Loucy (cell line): ENCODE data around the gene MAPK6.

Experiments
- H2AFZ ChIP-seq: fragments of 200-600 bp; sonication (generic); 2 replicates; pipeline ENCODE4 v1.6.0; 2016; ENCODE audit warnings: antibody characterized with exemption, mild to moderate bottlenecking, low read length, moderate library complexity
- H3F3A ChIP-seq: fragments of 200-600 bp; 2 replicates; pipeline ENCODE4 v1.6.0; 2016; ENCODE audit warnings: antibody characterized with exemption, low read depth, mild to moderate bottlenecking
- H3K27me3 ChIP-seq: fragments of 200-600 bp; sonication (generic); 2 replicates; pipeline ENCODE4 v1.6.1; 2014; ENCODE audit warnings: low read length, mild to moderate bottlenecking; ENCODE audit not compliant: insufficient read depth, poor library complexity, severe bottlenecking
- H3K36me3 ChIP-seq: fragments of 200-600 bp; sonication (generic); 2 replicates; pipeline ENCODE4 v1.6.1; 2016; ENCODE audit warnings: low read length; ENCODE audit not compliant: insufficient read depth
- H3K4me1 ChIP-seq: fragments of 200-600 bp; sonication (generic); 2 replicates; pipeline ENCODE4 v1.5.1; 2014; ENCODE audit warnings: low read length, mild to moderate bottlenecking; ENCODE audit not compliant: insufficient read depth, poor library complexity, severe bottlenecking
- H3K4me2 ChIP-seq: fragments of 200-600 bp; sonication (generic); 2 replicates; pipeline ENCODE4 v1.6.0; 2014; ENCODE audit warnings: antibody characterized with exemption, low read length, low read depth, mild to moderate bottlenecking; ENCODE audit not compliant: poor library complexity, severe bottlenecking
- H3K4me3 ChIP-seq: fragments of 200-600 bp; sonication (generic); 2 replicates; pipeline ENCODE4 v1.5.1; 2014; ENCODE audit warnings: low read length, mild to moderate bottlenecking, mixed read lengths; ENCODE audit not compliant: poor library complexity, severe bottlenecking
- H3K79me2 ChIP-seq: fragments of 200-600 bp; sonication (generic); 2 replicates; pipeline ENCODE4 v1.6.1; 2014; ENCODE audit warnings: low read length; ENCODE audit not compliant: insufficient read depth
- H3K9ac ChIP-seq: fragments of 200-600 bp; sonication (generic); 2 replicates; pipeline ENCODE4 v1.6.0; 2014; ENCODE audit warnings: mild to moderate bottlenecking, low read depth, low read length, moderate library complexity; ENCODE audit not compliant: poor library complexity, severe bottlenecking
- H3K9me2 ChIP-seq: fragments of 200-600 bp; sonication (generic); replicated peaks from 2 replicates; pipeline ENCODE4 v1.6.1; 2016; ENCODE audit warnings: low read depth, low read length, mixed read lengths
- H3K9me3 ChIP-seq: fragments of 200-600 bp; sonication (generic); 2 replicates; pipeline ENCODE4 v1.6.1; 2014; ENCODE audit warnings: mild to moderate bottlenecking, antibody characterized with exemption, low read length, low read depth; ENCODE audit not compliant: insufficient read depth
- H4K20me1 ChIP-seq: fragments of 200-600 bp; sonication (generic); 2 replicates; pipeline ENCODE4 v1.6.0; 2014; ENCODE audit warnings: antibody characterized with exemption, low read length, mild to moderate bottlenecking; ENCODE audit not compliant: insufficient read depth, poor library complexity, severe bottlenecking
- EZH2phosphoT487 ChIP-seq: fragments of 200-600 bp; IDR thresholded peaks from 2 replicates; pipeline ENCODE4 v1.6.1; 2018; ENCODE audit warnings: antibody characterized with exemption, mild to moderate bottlenecking, moderate library complexity, borderline replicate concordance
- TF ChIP-seq, protein P1 (sequence below): fragments of 200-600 bp; sonication (generic); conservative IDR thresholded peaks from 2 replicates; pipeline ENCODE4 v1.5.1; 2014; ENCODE audit warnings: mild to moderate bottlenecking, antibody characterized with exemption, low read length

The MAPK6 gene

DNA sequence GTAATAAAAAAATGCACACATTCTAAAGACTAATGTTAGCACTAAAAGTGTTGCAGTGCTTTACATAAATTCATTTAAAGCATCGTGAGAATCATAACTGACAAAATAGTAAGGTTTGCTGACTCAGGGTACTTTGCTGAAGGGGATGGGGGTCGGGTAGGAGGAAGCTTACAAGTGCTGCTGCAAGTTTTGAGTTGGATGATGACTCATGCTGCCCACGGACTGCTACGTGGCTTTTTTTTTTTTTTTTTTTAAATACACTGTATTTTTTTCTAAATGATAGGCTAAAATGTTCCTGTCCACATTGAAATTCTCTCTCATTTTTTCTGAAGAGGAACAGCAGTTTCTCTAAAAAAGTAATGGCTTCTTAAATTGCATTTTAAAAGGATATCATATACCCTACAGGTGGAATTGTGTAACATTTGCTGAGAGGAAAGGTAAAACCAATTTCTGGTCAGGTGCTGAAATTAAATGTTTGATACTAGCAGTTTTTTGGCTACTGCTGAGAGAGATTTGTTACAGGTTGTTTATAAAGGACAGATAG, 2.2 kb downstream of the MAPK6 start:
- Histone ChIP-seq H3K9me2 (no peaks in the 10 kb centered on the region), H3K36me3 (no peaks in the 10 kb centered on the region), H4K20me1 (peaks cover 58% of the 10 kb centered on the region), H3K4me3 (peak overlapping the region; percentile 86), H2AFZ (no peak overlapping the region), H3K27me3 (no peaks in the 10 kb centered on the region), H3K4me1 (peaks cover 37% of the 10 kb centered on the region), H3F3A (no peaks in the 10 kb centered on the region), H3K4me2 (peak overlapping the region; percentile 89), H3K9ac (peak overlapping the region; percentile 85), H3K79me2 (peaks cover 67% of the 10 kb centered on the region), H3K9me3 (no peaks in the 10 kb centered on the region)
- TF ChIP-seq, protein P1, sequence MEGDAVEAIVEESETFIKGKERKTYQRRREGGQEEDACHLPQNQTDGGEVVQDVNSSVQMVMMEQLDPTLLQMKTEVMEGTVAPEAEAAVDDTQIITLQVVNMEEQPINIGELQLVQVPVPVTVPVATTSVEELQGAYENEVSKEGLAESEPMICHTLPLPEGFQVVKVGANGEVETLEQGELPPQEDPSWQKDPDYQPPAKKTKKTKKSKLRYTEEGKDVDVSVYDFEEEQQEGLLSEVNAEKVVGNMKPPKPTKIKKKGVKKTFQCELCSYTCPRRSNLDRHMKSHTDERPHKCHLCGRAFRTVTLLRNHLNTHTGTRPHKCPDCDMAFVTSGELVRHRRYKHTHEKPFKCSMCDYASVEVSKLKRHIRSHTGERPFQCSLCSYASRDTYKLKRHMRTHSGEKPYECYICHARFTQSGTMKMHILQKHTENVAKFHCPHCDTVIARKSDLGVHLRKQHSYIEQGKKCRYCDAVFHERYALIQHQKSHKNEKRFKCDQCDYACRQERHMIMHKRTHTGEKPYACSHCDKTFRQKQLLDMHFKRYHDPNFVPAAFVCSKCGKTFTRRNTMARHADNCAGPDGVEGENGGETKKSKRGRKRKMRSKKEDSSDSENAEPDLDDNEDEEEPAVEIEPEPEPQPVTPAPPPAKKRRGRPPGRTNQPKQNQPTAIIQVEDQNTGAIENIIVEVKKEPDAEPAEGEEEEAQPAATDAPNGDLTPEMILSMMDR: peak; percentile 17; the same call in 1 of the 2 replicates
- no peak for TF ChIP-seq EZH2phosphoT487

DNA sequence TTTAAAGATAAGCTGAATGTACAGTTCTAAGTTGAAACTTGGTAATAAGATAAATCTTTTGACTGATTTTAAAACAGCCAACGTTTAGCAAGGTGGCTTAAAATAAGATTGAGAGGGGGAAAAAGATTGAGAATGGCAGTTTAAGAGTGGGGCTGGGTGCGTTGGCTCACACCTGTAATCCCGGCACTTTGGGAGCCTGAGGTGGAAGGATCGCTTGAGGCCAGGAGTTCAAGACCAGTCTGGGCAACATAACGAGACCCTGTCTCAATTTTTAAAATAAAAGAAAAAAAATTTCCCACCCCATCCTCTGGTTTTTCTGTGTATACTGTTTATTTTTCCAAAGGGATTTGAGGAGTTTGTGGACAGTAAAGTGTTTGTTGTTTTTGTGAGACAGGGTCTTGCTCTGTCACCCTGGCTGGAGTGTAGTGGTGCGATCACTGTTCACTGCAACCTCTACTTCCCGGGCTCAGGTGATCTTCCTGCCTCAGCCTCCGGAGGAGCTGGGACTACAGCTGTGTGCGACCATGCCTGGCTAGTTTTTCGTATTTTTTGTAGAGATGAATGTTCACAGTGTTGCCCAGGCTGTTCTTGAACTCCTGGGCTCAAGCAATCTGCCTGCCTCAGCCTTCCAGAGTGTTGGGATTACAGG, 3.0 kb downstream of the MAPK6 start:
- H3K4me3 ChIP-seq: peak overlapping the region; percentile 86

DNA sequence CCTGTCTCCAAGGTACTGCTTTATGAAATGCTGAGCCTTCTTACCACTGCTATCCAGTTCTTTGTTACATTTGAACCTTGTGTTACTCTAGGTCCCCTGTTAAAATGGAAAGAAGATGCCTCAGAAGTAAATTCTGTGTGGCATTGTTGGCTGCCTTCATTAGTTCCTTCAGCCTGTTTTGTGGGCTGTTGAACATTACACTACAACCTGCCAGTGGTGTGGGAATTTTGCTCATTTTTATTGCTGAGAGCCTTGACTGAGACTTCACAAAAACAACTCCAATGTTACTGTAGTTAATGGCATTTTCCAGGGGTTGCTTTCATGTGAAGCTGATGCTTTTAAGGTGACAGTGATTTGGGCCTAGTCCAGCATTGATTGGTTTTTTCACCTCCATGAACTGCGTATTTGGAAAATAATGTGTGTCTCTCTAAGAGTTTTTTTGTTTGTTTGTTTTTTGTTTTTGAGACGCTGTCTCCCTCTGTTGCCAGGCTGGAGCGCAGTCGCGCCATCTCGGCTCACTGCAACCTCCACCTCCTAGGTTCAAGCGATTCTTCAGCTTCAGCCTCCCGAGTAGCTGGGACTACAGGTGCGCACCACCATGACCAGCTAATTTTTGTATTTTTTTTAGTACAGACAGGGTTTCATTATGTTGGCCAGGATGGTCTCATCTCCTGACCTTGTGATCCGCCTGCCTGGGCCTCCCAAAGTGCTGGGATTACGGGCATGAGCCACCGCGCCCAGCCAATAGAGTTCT, 4.3 kb downstream of the MAPK6 start:
- Histone ChIP-seq H3K27me3 (no peaks in the 10 kb centered on the region), H3K9me2 (no peaks in the 10 kb centered on the region), H3K4me2 (peak overlapping the region; percentile 89), H3K4me3 (peak overlapping the region; percentile 86), H2AFZ (no peak overlapping the region), H4K20me1 (peaks cover 72% of the 10 kb centered on the region), H3K9ac (no peak overlapping the region), H3K4me1 (peaks cover 37% of the 10 kb centered on the region), H3K79me2 (peaks cover 88% of the 10 kb centered on the region), H3K9me3 (no peaks in the 10 kb centered on the region), H3F3A (no peaks in the 10 kb centered on the region), H3K36me3 (peaks cover 3% of the 10 kb centered on the region; the same call in 1 of the 2 replicates)
- no peak for TF ChIP-seq EZH2phosphoT487
- TF ChIP-seq, protein P1: no peak

More for the DNA sequence above, 3.0 kb downstream of the MAPK6 start:
- no peaks in the 10 kb centered on the region for H3K9me2 ChIP-seq
- TF ChIP-seq EZH2phosphoT487: no peak
- TF ChIP-seq, protein P1: no peak
- H3K27me3 ChIP-seq: no peaks in the 10 kb centered on the region
- peaks cover 66% of the 10 kb centered on the region for H4K20me1 ChIP-seq
- no peak overlapping the region for H2AFZ ChIP-seq
- peak overlapping the region; percentile 89 for H3K4me2 ChIP-seq
- H3K79me2 ChIP-seq: peaks cover 75% of the 10 kb centered on the region
- H3K9me3 ChIP-seq: no peaks in the 10 kb centered on the region
- no peaks in the 10 kb centered on the region for H3F3A ChIP-seq
- peaks cover 37% of the 10 kb centered on the region for H3K4me1 ChIP-seq
- peak overlapping the region; percentile 85 for H3K9ac ChIP-seq
- H3K36me3 ChIP-seq: no peaks in the 10 kb centered on the region
